Measurements from ENCODE around the gene TPP1. TPM values are rescaled to one million over a fixed set of nuclear protein-coding genes. Genes with fewer than 3 reads are reported as not detected.

The TPP1 gene
- total and polyA plus RNA-seq, 8 donors = 60.3 to 264 (median 70.0) TPM

DNA sequence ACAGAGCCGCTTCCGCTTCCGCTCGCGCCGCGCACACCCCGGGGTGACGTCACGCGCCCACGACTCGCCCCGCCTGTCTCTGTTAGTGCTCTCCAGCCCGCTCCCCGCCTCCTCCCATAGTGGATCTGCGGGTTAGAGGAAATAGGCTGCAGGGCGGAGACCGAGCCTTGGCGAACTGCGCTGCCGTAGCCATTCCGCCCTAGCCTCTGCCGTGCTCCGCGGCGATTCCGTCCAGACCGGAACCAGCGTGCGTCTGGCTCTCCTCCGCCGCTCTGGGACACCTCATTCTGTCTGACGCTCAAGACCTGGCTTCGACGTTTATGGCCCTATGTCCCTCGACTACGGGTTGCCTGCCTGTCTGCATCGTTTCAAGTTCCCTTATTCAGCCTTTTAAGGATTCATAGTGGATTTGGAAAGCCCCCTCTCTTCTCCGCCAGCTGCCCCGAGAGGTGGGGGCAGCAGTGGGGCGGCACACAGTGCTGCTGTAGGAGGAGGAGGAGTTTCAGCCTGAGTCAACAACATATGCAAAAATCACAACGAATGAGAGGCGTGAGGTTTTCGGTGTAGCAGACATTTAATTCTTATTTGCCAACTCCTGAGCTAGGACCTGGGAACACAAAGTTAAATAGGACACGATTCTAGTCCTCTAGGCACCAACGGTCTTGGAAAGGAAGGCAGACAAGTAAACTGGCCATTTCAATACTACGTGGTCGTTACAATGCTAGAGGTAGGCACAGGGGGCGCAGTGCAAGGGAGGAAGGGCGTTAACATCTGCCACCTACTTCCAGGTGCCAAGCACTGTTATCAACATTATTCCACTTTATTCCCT is 6.8 kb downstream of the TPP1 start, which contains the start of gene TAF10:
TSS of gene TAF10 (minus strand) at position 4 of the 829 bp plus-strand sequence. CDS start 27 bp downstream, outside the sequence.
- TF ChIP-seq, protein P1, sequence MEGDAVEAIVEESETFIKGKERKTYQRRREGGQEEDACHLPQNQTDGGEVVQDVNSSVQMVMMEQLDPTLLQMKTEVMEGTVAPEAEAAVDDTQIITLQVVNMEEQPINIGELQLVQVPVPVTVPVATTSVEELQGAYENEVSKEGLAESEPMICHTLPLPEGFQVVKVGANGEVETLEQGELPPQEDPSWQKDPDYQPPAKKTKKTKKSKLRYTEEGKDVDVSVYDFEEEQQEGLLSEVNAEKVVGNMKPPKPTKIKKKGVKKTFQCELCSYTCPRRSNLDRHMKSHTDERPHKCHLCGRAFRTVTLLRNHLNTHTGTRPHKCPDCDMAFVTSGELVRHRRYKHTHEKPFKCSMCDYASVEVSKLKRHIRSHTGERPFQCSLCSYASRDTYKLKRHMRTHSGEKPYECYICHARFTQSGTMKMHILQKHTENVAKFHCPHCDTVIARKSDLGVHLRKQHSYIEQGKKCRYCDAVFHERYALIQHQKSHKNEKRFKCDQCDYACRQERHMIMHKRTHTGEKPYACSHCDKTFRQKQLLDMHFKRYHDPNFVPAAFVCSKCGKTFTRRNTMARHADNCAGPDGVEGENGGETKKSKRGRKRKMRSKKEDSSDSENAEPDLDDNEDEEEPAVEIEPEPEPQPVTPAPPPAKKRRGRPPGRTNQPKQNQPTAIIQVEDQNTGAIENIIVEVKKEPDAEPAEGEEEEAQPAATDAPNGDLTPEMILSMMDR (IDR thresholded peaks at IDR 0.05) = peak; percentile 7 to 30
- Histone ChIP-seq H3K4me1 (peaks cover 11 to 80% of the 10 kb centered on the region in 2 donors), H3K9me3 (no peaks in the 10 kb centered on the region), H3K4me3 (peak within 1 kb of the TSS; percentile 67 to 81), H3K36me3 (peaks cover 0 to 74% of the 10 kb centered on the region in 2 donors), H3K27ac (peak within 1 kb of the TSS; percentile 98 to 99), H3K27me3 (no peaks in the 10 kb centered on the region)
- peak; percentile 92 to 99 (median 98) for DNase-seq
- ATAC-seq = peak; percentile 95
- intact Hi-C loops (cut with DNase I) = no loop called here

DNA sequence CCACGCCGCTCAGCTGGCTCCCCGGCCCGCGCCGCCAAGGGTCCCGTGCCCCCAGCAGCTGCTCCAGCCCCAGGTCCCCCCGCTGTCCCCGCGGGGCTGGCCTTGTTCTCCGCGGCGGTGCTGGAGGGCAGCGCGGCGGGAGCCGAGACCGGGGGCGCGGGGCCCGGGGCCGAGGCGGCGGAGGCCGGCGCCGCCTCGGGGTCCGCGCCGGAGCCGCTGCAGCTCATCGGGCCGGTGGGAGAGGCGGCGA is 7.3 kb downstream of the TPP1 start:
- peaks cover 16 to 80% of the 10 kb centered on the region in 2 donors for H3K4me1 ChIP-seq
- H3K27me3 ChIP-seq = no peaks in the 10 kb centered on the region
- ATAC-seq (no peak), DNase-seq (no peak)
- intact Hi-C loops (cut with DNase I) = no loop called here
- H3K27ac ChIP-seq = peak overlapping the region; percentile 98 to 99
- TF ChIP-seq, protein P1 (IDR thresholded peaks at IDR 0.05) = no peak
- no peaks in the 10 kb centered on the region for H3K9me3 ChIP-seq
- H3K36me3 ChIP-seq = peaks cover 0 to 72% of the 10 kb centered on the region in 2 donors
- peak overlapping the region; percentile 67 to 81 for H3K4me3 ChIP-seq

DNA sequence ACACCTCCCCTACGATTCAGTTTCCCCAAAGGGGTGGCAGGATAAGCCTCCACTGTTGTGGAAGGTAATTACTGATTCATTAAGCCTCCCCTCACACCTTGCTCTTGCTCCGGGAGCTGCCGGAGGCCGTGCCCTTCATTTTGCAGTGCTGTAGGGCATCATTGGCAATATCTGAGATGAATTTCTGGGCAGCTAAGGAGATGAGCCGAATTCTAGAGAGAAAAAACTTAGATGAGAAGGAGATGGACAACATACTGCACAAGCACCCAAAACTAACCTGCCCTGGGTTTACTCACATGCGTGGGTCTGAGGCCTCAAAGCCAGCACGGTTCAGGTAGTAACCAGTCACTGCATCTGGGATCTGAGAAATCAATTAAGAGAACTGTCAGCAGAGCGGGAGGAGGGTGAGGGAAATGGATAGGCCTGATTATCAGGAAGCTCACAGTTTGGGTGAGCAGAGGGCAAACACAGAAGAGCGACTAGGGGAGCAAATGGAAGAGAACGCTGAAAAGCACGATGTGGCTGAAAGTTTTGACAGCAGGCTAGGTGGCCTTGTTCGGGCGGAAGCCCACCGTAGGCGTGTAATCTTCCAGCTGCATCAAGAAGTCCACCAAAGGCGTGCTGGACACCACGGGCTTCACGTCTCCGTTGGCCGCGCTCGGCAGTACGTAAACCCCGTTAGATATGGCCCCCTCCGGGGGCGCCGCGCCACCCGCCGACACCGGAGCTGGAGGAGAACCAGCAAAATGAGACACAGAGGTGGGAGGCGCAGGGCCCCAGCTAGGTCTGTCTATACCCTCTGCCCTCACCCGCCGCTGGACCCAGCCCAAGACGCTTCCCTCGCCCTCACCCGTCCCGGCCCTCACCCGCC is 7.9 kb downstream of the TPP1 start:
- TF ChIP-seq, protein P1 (IDR thresholded peaks at IDR 0.05) = no peak
- intact Hi-C loops (cut with DNase I) = no loop called here
- peak in 2 of 4 donors; percentile 59 to 79 for DNase-seq
- peak overlapping the region; percentile 67 to 81 for H3K4me3 ChIP-seq
- peaks cover 0 to 66% of the 10 kb centered on the region in 2 donors for H3K36me3 ChIP-seq
- peak overlapping the region; percentile 98 to 99 for H3K27ac ChIP-seq
- no peaks in the 10 kb centered on the region for H3K27me3 ChIP-seq
- no peaks in the 10 kb centered on the region for H3K9me3 ChIP-seq
- no peak for ATAC-seq
- peaks cover 22 to 80% of the 10 kb centered on the region in 2 donors for H3K4me1 ChIP-seq

DNA sequence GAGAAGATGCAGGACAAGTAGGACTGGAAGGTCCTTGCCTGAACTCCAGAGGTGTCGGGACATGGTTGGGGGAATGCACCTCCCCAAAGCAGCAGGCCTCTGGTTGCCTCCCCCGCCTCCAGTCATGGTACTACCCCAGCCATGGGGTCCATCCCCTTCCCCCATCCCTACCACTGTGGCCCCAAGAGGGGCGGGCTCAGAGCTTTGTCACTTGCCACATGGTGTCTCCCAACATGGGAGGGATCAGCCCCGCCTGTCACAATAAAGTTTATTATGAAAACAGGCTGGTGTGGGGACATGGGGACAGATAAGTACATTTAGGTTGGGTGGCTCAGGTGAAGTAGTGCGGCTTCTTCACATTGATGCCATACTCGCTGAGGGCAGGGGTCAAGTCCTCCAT is 8.6 kb downstream of the TPP1 start:
- intact Hi-C loops (cut with DNase I) = no loop called here
- Histone ChIP-seq H3K27me3 (no peaks in the 10 kb centered on the region), H3K4me3 (peak overlapping the region in 1 of 2 donors; percentile 81), H3K27ac (peak overlapping the region in 1 of 2 donors; percentile 98), H3K4me1 (peaks cover 29 to 80% of the 10 kb centered on the region in 2 donors), H3K9me3 (no peaks in the 10 kb centered on the region), H3K36me3 (peaks cover 0 to 59% of the 10 kb centered on the region in 2 donors)
- TF ChIP-seq, protein P1 (IDR thresholded peaks at IDR 0.05) = no peak
- DNase-seq (peak in 1 of 4 donors; percentile 52), ATAC-seq (no peak)

Measured in left lung (tissue), 10 donors.